GM19324 (cell line): ENCODE results near the gene RAB11FIP4.

Experiments used
- ATAC-seq: cut with Tn5 transposase; IDR thresholded peaks from one replicate; pipeline ENCODE4 v1.9.1; 2021; ENCODE audit warnings: mild to moderate bottlenecking, moderate library complexity; ENCODE audit not compliant: unreplicated experiment, low FRiP score

Gene RAB11FIP4

GRCh38 chr17:31386542-31387075, 4.9 kb upstream of the RAB11FIP4 start:
- no peak for ATAC-seq

- no peak for ATAC-seq
These were observed 4.0 kb upstream of the RAB11FIP4 start for GRCh38 chr17:31387438-31387837.

- ATAC-seq: no peak
These were observed 3.1 kb upstream of the RAB11FIP4 start for GRCh38 chr17:31388351-31388750.

- ATAC-seq: no peak
These were observed 2.5 kb upstream of the RAB11FIP4 start for GRCh38 chr17:31388770-31389656.

GRCh38 chr17:31389657-31390381, 1.7 kb upstream of the RAB11FIP4 start:
- ATAC-seq: no peak

GRCh38 chr17:31390426-31390747, 1.1 kb upstream of the RAB11FIP4 start:
- no peak for ATAC-seq

GRCh38 chr17:31390748-31391495, 553 bp upstream of the RAB11FIP4 start:
- no peak for ATAC-seq

- no peak for ATAC-seq
These were observed 754 bp downstream of the RAB11FIP4 start for GRCh38 chr17:31392002-31392855.

GRCh38 chr17:31392856-31393748, 1.6 kb downstream of the RAB11FIP4 start:
- ATAC-seq: no peak

- no peak for ATAC-seq
These were observed 2.3 kb downstream of the RAB11FIP4 start for GRCh38 chr17:31393749-31394146.

- no peak for ATAC-seq
These were observed 3.1 kb downstream of the RAB11FIP4 start for GRCh38 chr17:31394544-31394943.

GRCh38 chr17:31397256-31397939, 5.9 kb downstream of the RAB11FIP4 start:
- ATAC-seq: no peak

- ATAC-seq: no peak
These were observed 7.2 kb downstream of the RAB11FIP4 start for GRCh38 chr17:31398381-31399311.

- ATAC-seq: no peak
These were observed 9.0 kb downstream of the RAB11FIP4 start for GRCh38 chr17:31400481-31400950.

- ATAC-seq: no peak
These were observed 10.2 kb downstream of the RAB11FIP4 start for GRCh38 chr17:31401456-31402254.
